ENCODE measurements around the gene APCDD1.

Gene APCDD1

GRCh38 chr18:10419420-10420103, 34.9 kb upstream of the APCDD1 start:
- no peak overlapping the region for H3K27ac Mint-ChIP-seq
- H3K36me3 Mint-ChIP-seq (ENCODE audit: low read depth): no peaks in the 10 kb centered on the region
- H3K9me3 Mint-ChIP-seq: no peaks in the 10 kb centered on the region
- no peaks in the 10 kb centered on the region for H3K4me1 Mint-ChIP-seq (ENCODE audit: low read depth)
- no peak overlapping the region for H3K4me3 Mint-ChIP-seq
- H3K27me3 Mint-ChIP-seq: peaks cover 14% of the 10 kb centered on the region
- no peak for DNase-seq

DNA sequence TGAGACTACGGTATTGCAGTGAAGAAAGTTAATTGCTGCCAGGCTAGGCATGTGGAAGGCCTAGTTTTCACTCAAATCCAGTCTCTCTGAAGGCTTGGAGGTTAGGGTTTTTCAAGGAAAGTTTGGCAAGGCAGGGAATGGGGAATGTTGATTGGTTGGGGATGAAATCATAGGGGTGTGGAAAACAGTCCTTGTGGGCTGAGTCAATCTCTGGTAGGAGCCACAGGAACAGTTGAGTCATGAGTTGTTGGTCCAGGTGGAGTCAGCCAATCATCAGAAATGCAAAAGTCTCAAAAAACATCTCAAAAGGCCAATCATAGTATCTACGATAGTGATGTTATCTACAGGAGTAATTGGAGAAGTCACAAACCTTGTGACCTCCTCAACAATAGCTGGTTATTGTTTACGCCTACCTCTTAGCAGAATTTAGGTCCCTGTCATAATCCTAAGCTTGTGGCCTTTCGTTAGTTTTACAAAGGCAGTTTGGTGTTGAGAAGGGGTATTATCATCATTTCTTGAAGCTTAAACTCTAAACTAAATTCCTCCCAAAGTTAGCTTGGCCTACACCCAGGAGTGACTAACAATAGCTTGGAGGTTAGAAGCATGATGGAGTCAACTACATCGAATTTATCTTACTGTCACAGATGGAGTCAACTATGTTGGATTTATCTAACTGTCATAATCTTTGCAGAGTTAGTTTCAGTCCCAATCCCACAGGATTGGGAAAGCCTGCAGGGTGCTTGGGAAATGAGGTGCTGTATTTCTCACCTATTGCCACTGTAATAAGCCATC, 33.7 kb upstream of the APCDD1 start:
- H3K36me3 Mint-ChIP-seq (ENCODE audit: low read depth): no peaks in the 10 kb centered on the region
- no peaks in the 10 kb centered on the region for H3K9me3 Mint-ChIP-seq
- no peaks in the 10 kb centered on the region for H3K4me1 Mint-ChIP-seq (ENCODE audit: low read depth)
- no peak for DNase-seq
- peaks cover 13% of the 10 kb centered on the region for H3K27me3 Mint-ChIP-seq
- H3K4me3 Mint-ChIP-seq: no peak overlapping the region
- no peak overlapping the region for H3K27ac Mint-ChIP-seq

DNA sequence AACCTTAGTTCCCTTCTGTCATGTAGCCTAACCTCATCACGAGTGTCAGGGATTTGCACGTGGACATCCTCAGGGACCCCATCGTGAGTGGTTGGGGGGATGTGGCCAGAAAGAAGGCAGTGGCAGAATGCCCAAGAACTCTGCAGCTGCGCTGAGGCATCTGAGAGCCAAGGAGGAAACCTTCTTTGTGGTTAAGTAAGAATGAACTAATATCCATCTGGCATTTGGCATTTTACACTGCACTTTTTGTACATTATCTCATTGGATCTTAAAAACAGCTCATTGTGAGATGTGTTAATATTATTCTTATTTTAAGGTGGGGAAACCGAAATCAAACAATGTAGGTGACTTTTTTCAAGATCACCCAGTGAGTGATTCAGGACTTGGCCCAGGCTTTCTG, 32.6 kb upstream of the APCDD1 start:
- Mint-ChIP-seq H3K4me1 (ENCODE audit: low read depth) (no peaks in the 10 kb centered on the region), H3K4me3 (no peak overlapping the region), H3K27me3 (peaks cover 16% of the 10 kb centered on the region), H3K27ac (no peak overlapping the region), H3K36me3 (ENCODE audit: low read depth) (no peaks in the 10 kb centered on the region), H3K9me3 (no peaks in the 10 kb centered on the region)
- no peak for DNase-seq

DNA sequence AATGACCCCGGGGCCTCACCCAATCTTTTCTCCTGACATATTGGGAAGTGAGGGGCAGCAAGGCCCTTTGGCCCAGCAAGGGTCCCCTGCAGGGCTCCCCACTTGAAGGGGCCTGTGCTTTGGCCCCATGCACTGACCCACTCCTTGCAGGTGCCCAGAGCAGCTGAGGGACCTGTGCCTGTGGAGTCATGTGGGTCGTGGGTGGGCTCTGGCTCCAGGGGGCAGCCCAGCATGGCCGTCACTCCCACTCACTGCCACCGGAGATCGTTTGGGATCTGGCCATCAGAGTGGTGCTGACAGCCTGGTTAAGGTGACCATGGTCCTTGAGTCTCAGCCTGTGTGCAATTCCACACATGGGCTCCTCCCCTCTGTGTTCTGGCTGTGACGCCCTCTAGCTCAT, 31.7 kb upstream of the APCDD1 start:
- H3K4me1 Mint-ChIP-seq (ENCODE audit: low read depth): no peaks in the 10 kb centered on the region
- H3K9me3 Mint-ChIP-seq: no peaks in the 10 kb centered on the region
- H3K27me3 Mint-ChIP-seq: peaks cover 16% of the 10 kb centered on the region
- no peak overlapping the region for H3K4me3 Mint-ChIP-seq
- DNase-seq: no peak
- no peak overlapping the region for H3K27ac Mint-ChIP-seq
- H3K36me3 Mint-ChIP-seq (ENCODE audit: low read depth): no peaks in the 10 kb centered on the region

GRCh38 chr18:10424585-10425307, 29.7 kb upstream of the APCDD1 start:
- Mint-ChIP-seq H3K4me1 (ENCODE audit: low read depth) (no peaks in the 10 kb centered on the region), H3K27ac (no peak overlapping the region), H3K9me3 (no peaks in the 10 kb centered on the region), H3K36me3 (ENCODE audit: low read depth) (no peaks in the 10 kb centered on the region), H3K4me3 (no peak overlapping the region), H3K27me3 (peaks cover 16% of the 10 kb centered on the region)
- DNase-seq: no peak

DNA sequence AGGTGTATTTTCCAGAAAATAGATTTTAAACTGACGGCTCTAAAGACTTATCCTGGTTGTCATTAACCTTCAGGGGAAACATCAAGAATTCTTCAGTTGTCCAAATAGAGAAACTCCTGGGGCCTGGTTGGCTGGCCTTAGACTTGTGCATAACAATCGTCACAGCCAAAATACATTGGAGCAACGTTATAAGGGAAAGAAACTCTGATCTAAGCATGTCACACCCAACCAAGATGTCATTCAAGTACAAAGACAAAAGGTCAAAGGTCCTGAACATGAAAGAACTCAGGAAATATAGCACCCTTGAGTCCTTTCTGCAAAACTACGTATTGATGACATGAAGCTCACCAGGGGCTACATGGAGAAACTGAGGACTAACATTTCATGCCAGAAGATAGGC, 23.8 kb upstream of the APCDD1 start:
- Mint-ChIP-seq H3K27ac (no peak overlapping the region), H3K4me1 (ENCODE audit: low read depth) (no peaks in the 10 kb centered on the region), H3K27me3 (peaks cover 4% of the 10 kb centered on the region), H3K9me3 (no peaks in the 10 kb centered on the region), H3K4me3 (no peak overlapping the region), H3K36me3 (ENCODE audit: low read depth) (no peaks in the 10 kb centered on the region)
- no peak for DNase-seq

DNA sequence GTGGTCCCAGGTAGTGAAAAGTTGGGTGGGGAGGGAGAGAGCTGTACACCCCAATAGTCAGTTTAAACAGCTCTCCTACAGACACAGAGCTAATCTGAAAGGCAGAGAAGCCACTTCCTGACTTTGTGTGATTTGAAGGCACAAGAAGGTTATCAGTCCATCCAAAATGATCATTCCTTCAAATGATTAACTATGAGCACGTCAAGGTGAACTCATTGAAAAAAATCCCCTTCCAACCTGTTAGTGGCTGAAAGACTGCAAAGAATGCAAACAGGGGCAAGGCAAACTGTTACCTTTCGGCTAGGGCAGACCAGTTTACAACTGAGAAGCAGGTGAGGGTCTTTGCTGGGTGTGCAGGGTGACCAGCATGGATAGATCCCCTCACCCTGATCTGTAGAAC, 22.8 kb upstream of the APCDD1 start:
- no peaks in the 10 kb centered on the region for H3K27me3 Mint-ChIP-seq
- no peaks in the 10 kb centered on the region for H3K9me3 Mint-ChIP-seq
- no peak for DNase-seq
- H3K4me3 Mint-ChIP-seq: no peak overlapping the region
- no peaks in the 10 kb centered on the region for H3K4me1 Mint-ChIP-seq (ENCODE audit: low read depth)
- no peaks in the 10 kb centered on the region for H3K36me3 Mint-ChIP-seq (ENCODE audit: low read depth)
- no peak overlapping the region for H3K27ac Mint-ChIP-seq

GRCh38 chr18:10432781-10433180, 21.7 kb upstream of the APCDD1 start:
- no peak overlapping the region for H3K27ac Mint-ChIP-seq
- no peaks in the 10 kb centered on the region for H3K4me1 Mint-ChIP-seq (ENCODE audit: low read depth)
- H3K4me3 Mint-ChIP-seq: no peak overlapping the region
- DNase-seq: no peak
- no peaks in the 10 kb centered on the region for H3K27me3 Mint-ChIP-seq
- no peaks in the 10 kb centered on the region for H3K9me3 Mint-ChIP-seq
- H3K36me3 Mint-ChIP-seq (ENCODE audit: low read depth): no peaks in the 10 kb centered on the region

DNA sequence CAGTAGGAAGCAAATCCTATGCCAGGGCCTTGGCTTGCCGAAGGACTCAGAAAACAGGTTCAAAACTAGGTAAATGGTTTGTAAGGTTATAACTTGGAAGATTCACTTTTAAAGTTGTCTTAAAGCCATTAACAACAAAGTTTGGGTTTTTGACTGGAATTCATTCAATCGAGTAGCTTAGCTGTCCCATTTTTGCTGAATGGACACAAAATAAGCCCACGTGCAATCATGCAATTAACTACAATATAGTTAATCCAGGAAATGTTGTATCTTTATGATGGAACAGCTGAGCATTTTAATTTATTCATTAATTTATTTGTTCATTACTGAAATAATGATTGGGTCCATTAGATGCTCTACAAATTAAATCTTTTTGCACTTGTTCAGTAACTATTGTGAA, 18.3 kb upstream of the APCDD1 start:
- Mint-ChIP-seq H3K36me3 (ENCODE audit: low read depth) (no peaks in the 10 kb centered on the region), H3K9me3 (no peaks in the 10 kb centered on the region), H3K4me1 (ENCODE audit: low read depth) (no peaks in the 10 kb centered on the region), H3K27ac (no peak overlapping the region), H3K27me3 (no peaks in the 10 kb centered on the region), H3K4me3 (no peak overlapping the region)
- DNase-seq: no peak

GRCh38 chr18:10437837-10438236, 16.6 kb upstream of the APCDD1 start:
- no peaks in the 10 kb centered on the region for H3K9me3 Mint-ChIP-seq
- no peak for DNase-seq
- no peaks in the 10 kb centered on the region for H3K4me1 Mint-ChIP-seq (ENCODE audit: low read depth)
- no peaks in the 10 kb centered on the region for H3K36me3 Mint-ChIP-seq (ENCODE audit: low read depth)
- no peak overlapping the region for H3K27ac Mint-ChIP-seq
- H3K27me3 Mint-ChIP-seq: no peaks in the 10 kb centered on the region
- H3K4me3 Mint-ChIP-seq: no peak overlapping the region

DNA sequence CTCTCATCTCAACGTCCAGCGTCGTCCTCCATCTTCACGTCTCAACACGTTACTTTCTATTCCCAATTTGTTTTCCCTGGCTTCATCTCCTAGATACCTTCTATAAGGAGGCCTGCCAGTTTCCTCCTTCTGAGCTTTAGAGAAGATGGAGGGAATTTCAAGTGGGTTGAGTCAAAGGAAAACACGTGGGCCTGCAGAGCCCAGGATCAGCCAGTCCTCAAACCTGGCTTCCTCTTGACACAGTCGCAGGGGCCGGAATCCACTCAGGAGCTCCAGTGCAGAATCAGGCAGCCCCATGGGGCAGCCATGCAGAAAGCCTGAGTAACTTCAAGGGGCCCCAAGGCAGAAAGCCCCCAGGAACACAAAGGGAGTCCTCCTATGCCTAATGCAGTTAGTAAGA, 14.5 kb upstream of the APCDD1 start:
- Mint-ChIP-seq H3K4me1 (ENCODE audit: low read depth) (no peaks in the 10 kb centered on the region), H3K4me3 (no peak overlapping the region), H3K9me3 (no peaks in the 10 kb centered on the region), H3K36me3 (ENCODE audit: low read depth) (no peaks in the 10 kb centered on the region), H3K27me3 (peaks cover 3% of the 10 kb centered on the region), H3K27ac (no peak overlapping the region)
- no peak for DNase-seq

DNA sequence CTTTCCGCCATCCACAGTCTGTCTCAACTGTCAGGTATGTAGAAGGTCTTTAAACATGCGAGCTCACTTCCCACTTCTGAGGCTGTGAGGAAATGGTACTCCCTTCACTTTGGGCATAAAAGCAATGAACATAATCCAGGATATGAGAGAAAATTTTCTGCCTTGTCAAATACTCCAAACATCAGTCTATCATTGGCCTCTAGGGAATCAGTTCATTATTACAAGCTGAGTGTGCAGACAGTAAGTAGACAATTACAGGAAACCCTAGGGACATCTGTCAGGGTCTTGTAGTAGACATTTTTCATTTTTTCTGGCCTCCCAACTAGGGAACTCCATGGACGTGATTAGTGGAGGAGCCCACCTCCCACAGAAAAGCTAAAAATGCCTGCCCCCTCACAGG, 13.6 kb upstream of the APCDD1 start:
- Mint-ChIP-seq H3K27me3 (peaks cover 5% of the 10 kb centered on the region), H3K27ac (no peak overlapping the region), H3K9me3 (no peaks in the 10 kb centered on the region), H3K36me3 (ENCODE audit: low read depth) (no peaks in the 10 kb centered on the region), H3K4me1 (ENCODE audit: low read depth) (no peaks in the 10 kb centered on the region), H3K4me3 (no peak overlapping the region)
- DNase-seq: no peak

- DNase-seq: no peak
- peaks cover 5% of the 10 kb centered on the region for H3K27me3 Mint-ChIP-seq
- H3K4me1 Mint-ChIP-seq (ENCODE audit: low read depth): no peaks in the 10 kb centered on the region
- H3K4me3 Mint-ChIP-seq: no peak overlapping the region
- H3K36me3 Mint-ChIP-seq (ENCODE audit: low read depth): no peaks in the 10 kb centered on the region
- no peak overlapping the region for H3K27ac Mint-ChIP-seq
- H3K9me3 Mint-ChIP-seq: no peaks in the 10 kb centered on the region
Observed at GRCh38 chr18:10441472-10441871, 13.0 kb upstream of the APCDD1 start.

GRCh38 chr18:10442551-10442971, 11.9 kb upstream of the APCDD1 start:
- H3K27me3 Mint-ChIP-seq: peaks cover 5% of the 10 kb centered on the region
- no peak overlapping the region for H3K4me3 Mint-ChIP-seq
- no peaks in the 10 kb centered on the region for H3K4me1 Mint-ChIP-seq (ENCODE audit: low read depth)
- no peak overlapping the region for H3K27ac Mint-ChIP-seq
- no peak for DNase-seq
- H3K36me3 Mint-ChIP-seq (ENCODE audit: low read depth): no peaks in the 10 kb centered on the region
- no peaks in the 10 kb centered on the region for H3K9me3 Mint-ChIP-seq

GRCh38 chr18:10443001-10443400, 11.4 kb upstream of the APCDD1 start:
- Mint-ChIP-seq H3K4me3 (no peak overlapping the region), H3K27ac (no peak overlapping the region), H3K4me1 (ENCODE audit: low read depth) (no peaks in the 10 kb centered on the region), H3K27me3 (peaks cover 5% of the 10 kb centered on the region), H3K36me3 (ENCODE audit: low read depth) (no peaks in the 10 kb centered on the region), H3K9me3 (no peaks in the 10 kb centered on the region)
- no peak for DNase-seq
